IMR-90 (cell line): ENCODE data around the gene GFRA3. TPM values are rescaled to one million over a fixed set of nuclear protein-coding genes. Genes with fewer than 3 reads are reported as not detected.

Source experiments
- ATAC-seq: fragments of 200-7000 bp; cut with Tn5 transposase; 2 replicates; pipeline ENCODE4 v1.9.1; 2020; ENCODE audit warnings: low read depth, mild to moderate bottlenecking, moderate library complexity
- BruUV-seq: library from RNA; stranded (reverse); fragments of 400-500 nt; replicated peaks from 2 replicates; lab custom pipeline; 2021; lab: Mats Ljungman, UMichigan
- CTCF ChIA-PET: fragments of 300-600 bp; formaldehyde crosslinking; extraction: SDS; loops from one replicate; lab custom pipeline; 2021; ENCODE audit warnings: antibody characterized with exemption; lab: Yijun Ruan, JAX
- POLR2A ChIA-PET: fragments of 300-600 bp; sonication (Branson Sonifier 250); formaldehyde crosslinking; loops from one replicate; lab custom pipeline; 2022; ENCODE audit warnings: antibody characterized with exemption; ENCODE audit not compliant: unreplicated experiment; lab: Charles Lee
- DNase-seq: peaks from one replicate; pipeline ENCODE4 v3.0.0; 2013
- H2AFZ ChIP-seq: replicated peaks from 2 replicates; pipeline ENCODE3; 2013; ENCODE audit warnings: low read length, mild to moderate bottlenecking; ENCODE audit not compliant: poor library complexity
- H2AK5ac ChIP-seq: 2 replicates; pipeline ENCODE4 v1.6.1; 2013; ENCODE audit warnings: low read depth, low read length, inconsistent platforms
- H2AK9ac ChIP-seq: replicated peaks from 2 replicates; pipeline ENCODE3; 2013; ENCODE audit warnings: mild to moderate bottlenecking, low read depth, low read length, moderate library complexity; ENCODE audit not compliant: poor library complexity
- H2BK120ac ChIP-seq: 2 replicates; pipeline ENCODE4 v1.6.1; 2013; ENCODE audit warnings: low read depth, low read length, inconsistent platforms
- H2BK15ac ChIP-seq: 3 replicates; pipeline ENCODE4 v1.6.1; 2013; ENCODE audit warnings: low read depth, low read length, inconsistent platforms
- H2BK20ac ChIP-seq: 2 replicates; pipeline ENCODE4 v1.6.1; 2013; ENCODE audit warnings: low read depth, mild to moderate bottlenecking, inconsistent platforms, low read length, moderate library complexity
- H2BK5ac ChIP-seq: 2 replicates; pipeline ENCODE4 v1.6.1; 2013; ENCODE audit warnings: mild to moderate bottlenecking, low read depth, low read length, inconsistent platforms; ENCODE audit not compliant: poor library complexity, severe bottlenecking
- H3K14ac ChIP-seq: replicated peaks from 2 replicates; pipeline ENCODE4 v1.6.1; 2013; ENCODE audit warnings: low read depth, low read length, inconsistent platforms
- H3K18ac ChIP-seq: 2 replicates; pipeline ENCODE4 v1.6.1; 2013; ENCODE audit warnings: low read depth, low read length, control low read depth
- H3K23ac ChIP-seq: 2 replicates; pipeline ENCODE4 v1.6.1; 2013; ENCODE audit warnings: low read depth, low read length, inconsistent platforms
- H3K27ac ChIP-seq: 2 replicates; pipeline ENCODE4 v1.5.1; 2013; ENCODE audit warnings: mild to moderate bottlenecking, control low read depth, low read length; ENCODE audit not compliant: insufficient read depth
- H3K27me3 ChIP-seq: 2 replicates; pipeline ENCODE4 v1.6.1; 2013; ENCODE audit warnings: low read length; ENCODE audit not compliant: control insufficient read depth, insufficient read depth
- H3K36me3 ChIP-seq: 2 replicates; pipeline ENCODE4 v1.6.1; 2013; ENCODE audit warnings: low read length, mixed read lengths; ENCODE audit not compliant: control insufficient read depth, insufficient read depth
- H3K4ac ChIP-seq: 2 replicates; pipeline ENCODE4 v1.6.1; 2013; ENCODE audit warnings: low read depth, low read length, inconsistent platforms
- H3K4me1 ChIP-seq: 2 replicates; pipeline ENCODE4 v1.6.1; 2013; ENCODE audit warnings: low read length, mixed read lengths; ENCODE audit not compliant: control insufficient read depth, insufficient read depth
- H3K4me2 ChIP-seq: 2 replicates; pipeline ENCODE4 v1.6.1; 2013; ENCODE audit warnings: low read depth, mild to moderate bottlenecking, control low read depth, low read length, moderate library complexity
- H3K4me3 ChIP-seq: 2 replicates; pipeline ENCODE4 v1.5.1; 2013; ENCODE audit warnings: low read depth, mild to moderate bottlenecking, control low read depth, low read length, moderate library complexity; ENCODE audit not compliant: insufficient read depth
- H3K56ac ChIP-seq: 2 replicates; pipeline ENCODE4 v1.6.1; 2013; ENCODE audit warnings: low read length, inconsistent platforms; ENCODE audit not compliant: insufficient read depth; ENCODE audit errors: extremely low read depth
- H3K79me1 ChIP-seq, 2 experiments: 2 replicates each; pipeline ENCODE4 v1.6.1; 2013; ENCODE audit warnings: low read length in 2 of 2, inconsistent platforms in 1 of 2, low read depth in 1 of 2
- H3K9ac ChIP-seq: 2 replicates; pipeline ENCODE4 v1.6.1; 2013; ENCODE audit warnings: low read depth, low read length, control low read depth
- H3K9me1 ChIP-seq: 2 replicates; pipeline ENCODE4 v1.6.1; 2013; ENCODE audit warnings: low read length, inconsistent platforms; ENCODE audit not compliant: insufficient read depth
- H3K9me3 ChIP-seq: 2 replicates; pipeline ENCODE4 v1.6.1; 2013; ENCODE audit warnings: low read length; ENCODE audit not compliant: control insufficient read depth, insufficient read depth
- H4K20me1 ChIP-seq: 2 replicates; pipeline ENCODE4 v1.6.1; 2013; ENCODE audit warnings: low read length, inconsistent platforms; ENCODE audit not compliant: insufficient read depth
- H4K5ac ChIP-seq: 2 replicates; pipeline ENCODE4 v1.6.1; 2013; ENCODE audit warnings: mild to moderate bottlenecking, low read depth, low read length, control low read depth
- H4K8ac ChIP-seq, 2 experiments: 2 replicates each; pipeline ENCODE4 v1.6.1; 2013; ENCODE audit warnings: low read depth in 2 of 2, low read length in 2 of 2, control low read depth in 1 of 2, inconsistent platforms in 1 of 2
- H4K91ac ChIP-seq: 2 replicates; pipeline ENCODE4 v1.6.1; 2013; ENCODE audit warnings: low read depth, low read length, inconsistent platforms; ENCODE audit not compliant: insufficient read depth
- CEBPB ChIP-seq: IDR thresholded peaks from 2 replicates; pipeline ENCODE4 v1.6.1; 2012; ENCODE audit warnings: low read depth, low read length, improper control_type of control experiment
- NFE2L2 ChIP-seq: fragments of 150-350 bp; IDR thresholded peaks from 2 replicates; pipeline ENCODE4 v1.6.1; 2016; ENCODE audit warnings: low read depth, mild to moderate bottlenecking, low read length
- RCOR1 ChIP-seq: IDR thresholded peaks from 2 replicates; pipeline ENCODE4 v1.6.1; 2012; ENCODE audit warnings: mild to moderate bottlenecking, low read length, improper control_type of control experiment; ENCODE audit not compliant: insufficient replicate concordance
- WGBS, 2 experiments: methylation state at CpG; one replicate each; pipeline versions ENCODE4 v1.1.5 to v1.1.7; 2013; ENCODE audit warnings: missing lambda C conversion rate in 2 of 2; ENCODE audit not compliant: insufficient read length in 1 of 2; ENCODE audit errors: extremely low coverage in 2 of 2; 5-methylcytosine and 5-hydroxymethylcytosine counted together
- dilution Hi-C: fragments of 300-500 bp; cut with HindIII; formaldehyde crosslinking; loops from one replicate; pipeline ENCODE4 v1.14.3; 2018; ENCODE audit warnings: low sequenced_read_pairs; ENCODE audit not compliant: unreplicated experiment
- in situ Hi-C: fragments of 300-500 bp; cut with MboI; formaldehyde crosslinking; loops from 3 replicates; pipeline ENCODE4 v1.14.3; 2019; ENCODE audit warnings: low sequenced_read_pairs, inconsistent platforms, mixed read lengths
- intact Hi-C: fragments of 100-400 bp; cut with micrococcal nuclease; formaldehyde crosslinking; loops from 2 replicates; pipeline ENCODE4 v1.10.0; 2022
- polyA plus RNA-seq, 3 experiments: library from polyadenylated mRNA; depleted of rRNA; stranded (reverse); fragments of >200 nt; gene quantifications; 2 replicates each; pipeline ENCODE4 v1.2.3, GENCODE V29; 2012; ENCODE audit warnings: low replicate concordance in 1 of 3
- total RNA-seq: library from RNA; depleted of rRNA; stranded (reverse); fragments of >200 nt; gene quantifications from 2 replicates; pipeline ENCODE4 v1.2.3, GENCODE V29; 2012
- TF ChIP-seq, protein P1 (sequence below): conservative IDR thresholded peaks from 2 replicates; pipeline ENCODE4 v1.5.1; 2012; ENCODE audit warnings: mild to moderate bottlenecking, low read depth, low read length, improper control_type of control experiment

GFRA3 gene
- total and polyA plus RNA-seq, 2 of the 4 experiments (the other 2 are of a cell fraction): not detected

DNA sequence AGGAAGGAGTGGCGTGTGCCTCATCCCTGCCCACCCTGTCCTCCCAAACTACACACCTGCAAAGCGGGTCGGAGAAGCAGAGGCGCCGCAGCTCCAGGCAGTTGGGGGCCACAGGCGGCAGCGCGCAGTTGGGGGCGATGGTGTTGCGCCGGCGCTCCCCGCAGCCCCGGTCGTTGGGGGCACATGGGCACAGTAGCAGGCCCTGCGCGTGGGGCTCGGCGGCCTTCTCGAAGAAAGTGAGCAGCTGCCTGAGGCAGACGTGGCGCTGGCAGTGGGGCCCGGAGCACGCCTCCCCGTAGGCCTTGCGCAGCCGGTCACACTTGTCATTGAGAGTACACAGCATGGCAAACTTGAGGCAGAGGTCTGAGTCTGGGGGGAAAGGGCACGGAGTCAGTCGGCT is 16.8 kb downstream of the GFRA3 start:
- intact Hi-C loops: no loop called here
- dilution Hi-C loops: no loop called here
- TF ChIP-seq CEBPB: no peak
- TF ChIP-seq RCOR1: no peak
- TF ChIP-seq, protein P1, sequence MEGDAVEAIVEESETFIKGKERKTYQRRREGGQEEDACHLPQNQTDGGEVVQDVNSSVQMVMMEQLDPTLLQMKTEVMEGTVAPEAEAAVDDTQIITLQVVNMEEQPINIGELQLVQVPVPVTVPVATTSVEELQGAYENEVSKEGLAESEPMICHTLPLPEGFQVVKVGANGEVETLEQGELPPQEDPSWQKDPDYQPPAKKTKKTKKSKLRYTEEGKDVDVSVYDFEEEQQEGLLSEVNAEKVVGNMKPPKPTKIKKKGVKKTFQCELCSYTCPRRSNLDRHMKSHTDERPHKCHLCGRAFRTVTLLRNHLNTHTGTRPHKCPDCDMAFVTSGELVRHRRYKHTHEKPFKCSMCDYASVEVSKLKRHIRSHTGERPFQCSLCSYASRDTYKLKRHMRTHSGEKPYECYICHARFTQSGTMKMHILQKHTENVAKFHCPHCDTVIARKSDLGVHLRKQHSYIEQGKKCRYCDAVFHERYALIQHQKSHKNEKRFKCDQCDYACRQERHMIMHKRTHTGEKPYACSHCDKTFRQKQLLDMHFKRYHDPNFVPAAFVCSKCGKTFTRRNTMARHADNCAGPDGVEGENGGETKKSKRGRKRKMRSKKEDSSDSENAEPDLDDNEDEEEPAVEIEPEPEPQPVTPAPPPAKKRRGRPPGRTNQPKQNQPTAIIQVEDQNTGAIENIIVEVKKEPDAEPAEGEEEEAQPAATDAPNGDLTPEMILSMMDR: no peak
- no peak for TF ChIP-seq NFE2L2
- H2BK5ac ChIP-seq: no peak overlapping the region
- no peak overlapping the region for H3K18ac ChIP-seq
- no peaks in the 10 kb centered on the region for H4K20me1 ChIP-seq
- WGBS, 2 experiments: 48% methylated on average over 10 of the region's 29 CpGs; no CpG with 5 or more reads in 1 of the 2 experiments
- H2AFZ ChIP-seq: peak overlapping the region; percentile 58
- no peaks in the 10 kb centered on the region for H3K79me1 ChIP-seq
- no peaks in the 10 kb centered on the region for H3K9me1 ChIP-seq
- H2AK9ac ChIP-seq: no peak overlapping the region
- ChIA-PET CTCF (interaction anchor here (0.5 kb wide), 1 partner anchor 47 kb away, joined by 7 read pairs; no protein-coding TSS in a partner anchor), POLR2A (no interaction called here)
- no peak overlapping the region for H2BK15ac ChIP-seq
- no peak overlapping the region for H3K56ac ChIP-seq
- no peak for ATAC-seq
- DNase-seq: no peak
- no peak overlapping the region for H3K4me2 ChIP-seq
- H2BK120ac ChIP-seq: no peak overlapping the region
- no peak overlapping the region for H4K5ac ChIP-seq
- no peak overlapping the region for H2BK20ac ChIP-seq
- no TSS peak for BruUV-seq
- H2AK5ac ChIP-seq: no peak overlapping the region
- no peak overlapping the region for H4K91ac ChIP-seq
- H3K27ac ChIP-seq: no peak overlapping the region
- no peaks in the 10 kb centered on the region for H3K36me3 ChIP-seq
- H3K4me3 ChIP-seq: no peak overlapping the region
- H3K4me1 ChIP-seq: no peaks in the 10 kb centered on the region
- no peak overlapping the region for H3K23ac ChIP-seq
- peaks cover 39% of the 10 kb centered on the region for H3K27me3 ChIP-seq
- in situ Hi-C loops: no loop called here
- no peak overlapping the region for H3K9ac ChIP-seq
- no peak overlapping the region for H3K4ac ChIP-seq
- H3K9me3 ChIP-seq: peaks cover 2% of the 10 kb centered on the region; the same call in 1 of the 2 replicates
- no peak overlapping the region for H3K14ac ChIP-seq
- no peak overlapping the region for H4K8ac ChIP-seq
